Stimulated activated CD8-positive, alpha-beta memory T cell treated with anti-CD3 and anti-CD28 coated beads, Interleukin-7, amount 100 ng/mL, for 48 hours (primary cell): ENCODE measurements around the gene TAF1D.

Source experiments
- DNase-seq, 2 donors: peaks; one replicate each; pipeline ENCODE4 v3.0.0-alpha.2; 2020; ENCODE audit warnings: low read depth in 1 of 2; ENCODE audit errors: extremely low read depth in 1 of 2

TAF1D gene

GRCh38 chr11:93727985-93728791 lies 13.1 kb downstream of the TAF1D start:
- DNase-seq, result no peak

- no peak for DNase-seq
These were observed 17.2 kb downstream of the TAF1D start for GRCh38 chr11:93724089-93724488.

GRCh38 chr11:93720522-93720921 lies 20.8 kb downstream of the TAF1D start:
- no peak for DNase-seq

- DNase-seq, result no peak
These were observed 22.0 kb downstream of the TAF1D start for GRCh38 chr11:93719310-93719709.

GRCh38 chr11:93718057-93718563 lies 23.2 kb downstream of the TAF1D start:
- no peak for DNase-seq

GRCh38 chr11:93717501-93717900 lies 23.8 kb downstream of the TAF1D start:
- no peak for DNase-seq

GRCh38 chr11:93715797-93716396 lies 25.4 kb downstream of the TAF1D start:
- DNase-seq, result no peak

- no peak for DNase-seq
These were observed 28.6 kb downstream of the TAF1D start for GRCh38 chr11:93712678-93713077.

- no peak for DNase-seq
These were observed 31.1 kb downstream of the TAF1D start for GRCh38 chr11:93710239-93710638.

GRCh38 chr11:93704237-93704636 lies 37.1 kb downstream of the TAF1D start:
- DNase-seq, result no peak

GRCh38 chr11:93700830-93701229 lies 40.5 kb downstream of the TAF1D start:
- no peak for DNase-seq

- no peak for DNase-seq
These were observed 43.7 kb downstream of the TAF1D start for GRCh38 chr11:93697611-93698010.

- DNase-seq, result no peak
These were observed 46.7 kb downstream of the TAF1D start for GRCh38 chr11:93694557-93694956.

- DNase-seq, result no peak
These were observed 47.2 kb downstream of the TAF1D start for GRCh38 chr11:93694109-93694508.

- DNase-seq, result peak; percentile 16 to 47
These were observed 52.1 kb downstream of the TAF1D start for GRCh38 chr11:93689240-93689639.

- no peak for DNase-seq
These were observed 54.5 kb downstream of the TAF1D start for GRCh38 chr11:93686812-93687211.

- DNase-seq, result no peak
These were observed 55.1 kb downstream of the TAF1D start for GRCh38 chr11:93686226-93686625.
